Liver (tissue), 9 donors: ENCODE results near the gene LAMTOR2. TPM values are rescaled to one million over a fixed set of nuclear protein-coding genes. Genes with fewer than 3 reads are reported as not detected.

ENCODE experiments used
- DNase-seq: peaks from one replicate; pipeline ENCODE4 v3.0.0-alpha.2; 2017; ENCODE audit warnings: low spot score
- H3K27ac ChIP-seq, 2 donors: one replicate each; pipeline ENCODE4 v1.7.0; 2013; ENCODE audit warnings: inconsistent platforms in 2 of 2, low read length in 2 of 2, control low read depth in 1 of 2, low read depth in 1 of 2, mild to moderate bottlenecking in 1 of 2
- H3K27me3 ChIP-seq, 4 donors: one replicate each; pipeline versions ENCODE4 v1.6.1 to v1.7.0; 2013; ENCODE audit warnings: low read length in 3 of 4, inconsistent platforms in 1 of 4, mild to moderate bottlenecking in 1 of 4, moderate library complexity in 1 of 4; ENCODE audit not compliant: control insufficient read depth in 4 of 4, insufficient read depth in 4 of 4
- H3K36me3 ChIP-seq, 4 donors: one replicate each; pipeline versions ENCODE4 v1.6.1 to v1.7.0; 2013; ENCODE audit warnings: low read length in 3 of 4, mild to moderate bottlenecking in 3 of 4, low read depth in 1 of 4, moderate library complexity in 1 of 4; ENCODE audit not compliant: control insufficient read depth in 4 of 4, insufficient read depth in 3 of 4
- H3K4me1 ChIP-seq, 4 donors: one replicate each; pipeline versions ENCODE4 v1.6.1 to v1.7.0; 2013; ENCODE audit warnings: low read length in 3 of 4, mild to moderate bottlenecking in 3 of 4, moderate library complexity in 1 of 4; ENCODE audit not compliant: control insufficient read depth in 4 of 4, insufficient read depth in 4 of 4
- H3K4me3 ChIP-seq, 3 donors: one replicate each; pipeline versions ENCODE4 v1.6.1 to v1.7.0; 2013; ENCODE audit warnings: low read length in 3 of 3, control low read depth in 1 of 3, low read depth in 1 of 3, mild to moderate bottlenecking in 1 of 3
- H3K9ac ChIP-seq, 2 donors: one replicate each; pipeline ENCODE4 v1.7.0; 2013; ENCODE audit warnings: low read length in 2 of 2, mild to moderate bottlenecking in 2 of 2, moderate library complexity in 2 of 2, control low read depth in 1 of 2, low read depth in 1 of 2
- H3K9me3 ChIP-seq, 4 donors: one replicate each; pipeline versions ENCODE4 v1.6.1 to v1.7.0; 2013; ENCODE audit warnings: low read length in 3 of 4; ENCODE audit not compliant: control insufficient read depth in 4 of 4
- ATF3 ChIP-seq: IDR thresholded peaks from 2 replicates; pipeline ENCODE4 v1.6.1; 2016; ENCODE audit warnings: antibody characterized with exemption
- CTCF ChIP-seq: fragments of 150-350 bp; IDR thresholded peaks from 2 replicates; pipeline ENCODE4 v1.5.1; 2017; ENCODE audit warnings: improper control_type of control experiment, low read depth, low read length; ENCODE audit not compliant: missing input control
- EGR1 ChIP-seq, 2 donors: IDR thresholded peaks; 2 replicates each; pipeline ENCODE4 v1.6.1; 2016 to 2018; ENCODE audit warnings: antibody characterized with exemption in 2 of 2, low read depth in 2 of 2
- FOXA1 ChIP-seq: IDR thresholded peaks from 2 replicates; pipeline ENCODE4 v1.6.1; 2016; ENCODE audit warnings: antibody characterized with exemption
- FOXA2 ChIP-seq: IDR thresholded peaks from 2 replicates; pipeline ENCODE4 v1.6.1; 2016; ENCODE audit warnings: antibody characterized with exemption
- GABPA ChIP-seq, 2 donors: IDR thresholded peaks in 1 of 2; conservative IDR thresholded peaks in 1 of 2; 2 replicates each; pipeline ENCODE4 v1.6.1; 2016; ENCODE audit warnings: antibody characterized with exemption in 2 of 2, mild to moderate bottlenecking in 1 of 2, moderate library complexity in 1 of 2
- HNF4A ChIP-seq, 2 donors: conservative IDR thresholded peaks; 2 replicates each; pipeline ENCODE4 v1.6.1; 2016; ENCODE audit warnings: antibody characterized with exemption in 2 of 2, mild to moderate bottlenecking in 2 of 2
- HNF4G ChIP-seq: IDR thresholded peaks from 2 replicates; pipeline ENCODE4 v1.6.1; 2016; ENCODE audit warnings: antibody characterized with exemption
- JUND ChIP-seq, 2 donors: IDR thresholded peaks; 2 replicates each; pipeline ENCODE4 v1.6.1; 2016; ENCODE audit warnings: antibody characterized with exemption in 2 of 2
- MAX ChIP-seq: IDR thresholded peaks from 2 replicates; pipeline ENCODE4 v1.6.1; 2016; ENCODE audit warnings: antibody characterized with exemption
- REST ChIP-seq: IDR thresholded peaks from 2 replicates; pipeline ENCODE4 v1.6.1; 2016; ENCODE audit warnings: antibody characterized with exemption, mild to moderate bottlenecking
- RXRA ChIP-seq, 2 donors: IDR thresholded peaks; 2 replicates each; pipeline ENCODE4 v1.6.1; 2017 to 2018; ENCODE audit warnings: antibody characterized with exemption in 2 of 2, mild to moderate bottlenecking in 1 of 2
- SP1 ChIP-seq: IDR thresholded peaks from 2 replicates; pipeline ENCODE4 v1.6.1; 2018; ENCODE audit warnings: antibody characterized with exemption, mild to moderate bottlenecking
- TAF1 ChIP-seq: conservative IDR thresholded peaks from 2 replicates; pipeline ENCODE4 v1.6.1; 2016; ENCODE audit warnings: antibody characterized with exemption, mild to moderate bottlenecking
- YY1 ChIP-seq: IDR thresholded peaks from 2 replicates; pipeline ENCODE4 v1.6.1; 2016; ENCODE audit warnings: antibody characterized with exemption, mild to moderate bottlenecking
- ZBTB33 ChIP-seq: IDR thresholded peaks from 2 replicates; pipeline ENCODE4 v1.6.1; 2016; ENCODE audit warnings: antibody characterized with exemption
- WGBS: extraction: QIAGEN DNeasy Blood & Tissue Kit; methylation state at CpG from one replicate; pipeline ENCODE4 v1.1.7; 2013; 5-methylcytosine and 5-hydroxymethylcytosine counted together
- polyA plus RNA-seq, 2 donors: library from polyadenylated mRNA; stranded (reverse) in 1 of 2; unstranded in 1 of 2; fragments of 200-250 nt in 1 of 2; fragments of >200 nt in 1 of 2; fragmentation: Nextera tagmentation in 1 of 2; extraction: Ambion mirVana in 1 of 2; gene quantifications; one replicate each; pipeline versions ENCODE4 v1.2.1 to v1.2.3, GENCODE V29; 2013 to 2015
- total RNA-seq, 2 donors: library from RNA; depleted of rRNA; stranded (reverse); fragments of >200 nt; gene quantifications; one replicate each; pipeline ENCODE4 v1.2.3, GENCODE V29; 2014
- donor health status: healthy.
- donor health status: healthy.
- donor health status: healthy.
- donor health status: healthy.
- donor health status: healthy.

LAMTOR2 gene
- total and polyA plus RNA-seq, 4 donors: 30.4 to 152 (median 79.0) TPM

GRCh38 chr1:156077430-156077760 lies 22.8 kb downstream of the LAMTOR2 start:
- WGBS: 94% methylated on average over 19 of the region's 19 CpGs
- no peak for DNase-seq
- no peaks in the 10 kb centered on the region for H3K27me3 ChIP-seq
- H3K36me3 ChIP-seq: no peaks in the 10 kb centered on the region
- H3K4me1 ChIP-seq: peaks cover 5 to 33% (median 18%) of the 10 kb centered on the region in 4 donors
- H3K4me3 ChIP-seq: peak overlapping the region in 1 of 3 donors; percentile 64
- H3K27ac ChIP-seq: peak overlapping the region; percentile 87 to 92
- H3K9me3 ChIP-seq: no peaks in the 10 kb centered on the region
- H3K9ac ChIP-seq: no peak overlapping the region
- TF ChIP-seq YY1: no peak
- TF ChIP-seq RXRA (IDR thresholded peaks at IDR 0.05): no peak
- TF ChIP-seq ZBTB33: no peak
- no peak for TF ChIP-seq MAX
- no peak for TF ChIP-seq EGR1 (IDR thresholded peaks at IDR 0.05; ENCODE audit: low read depth in 2 of 2)
- TF ChIP-seq CTCF: no peak
- no peak for TF ChIP-seq TAF1
- no peak for TF ChIP-seq ATF3
- no peak for TF ChIP-seq REST
- no peak for TF ChIP-seq HNF4G

GRCh38 chr1:156078728-156079127 lies 24.1 kb downstream of the LAMTOR2 start:
- no peak for DNase-seq
- TF ChIP-seq JUND (IDR thresholded peaks at IDR 0.05): no peak
- no peak for TF ChIP-seq TAF1
- TF ChIP-seq YY1: no peak
- no peak for TF ChIP-seq SP1
- TF ChIP-seq FOXA1: no peak
- no peak for TF ChIP-seq HNF4A (conservative IDR thresholded peaks at IDR 0.05)
- no peak for TF ChIP-seq ZBTB33
- no peak for TF ChIP-seq ATF3
- no peak for TF ChIP-seq FOXA2
- no peak for TF ChIP-seq REST
- TF ChIP-seq GABPA (IDR thresholded peaks at IDR 0.05 in 1 of 2, conservative IDR thresholded peaks at IDR 0.05 in 1 of 2): no peak
- no peak for TF ChIP-seq MAX

More at GRCh38 chr1:156078728-156079127, 24.1 kb downstream of the LAMTOR2 start:
- H3K36me3 ChIP-seq: no peaks in the 10 kb centered on the region
- no peaks in the 10 kb centered on the region for H3K9me3 ChIP-seq
- H3K4me3 ChIP-seq: no peak overlapping the region
- H3K4me1 ChIP-seq: peaks cover 5 to 42% (median 18%) of the 10 kb centered on the region in 4 donors
- H3K27ac ChIP-seq: no peak overlapping the region
- no peak overlapping the region for H3K9ac ChIP-seq
- H3K27me3 ChIP-seq: no peaks in the 10 kb centered on the region
- WGBS: 94% methylated on average over 5 of the region's 5 CpGs
